ENCODE results near the gene RC3H1. TPM values are rescaled to one million over a fixed set of nuclear protein-coding genes. Genes with fewer than 3 reads are reported as not detected.

The RC3H1 gene
- total and polyA plus RNA-seq, 2 donors (not counting 1 experiment from before 2014, with no cell fraction given) = 13.6 to 17.5 TPM

DNA sequence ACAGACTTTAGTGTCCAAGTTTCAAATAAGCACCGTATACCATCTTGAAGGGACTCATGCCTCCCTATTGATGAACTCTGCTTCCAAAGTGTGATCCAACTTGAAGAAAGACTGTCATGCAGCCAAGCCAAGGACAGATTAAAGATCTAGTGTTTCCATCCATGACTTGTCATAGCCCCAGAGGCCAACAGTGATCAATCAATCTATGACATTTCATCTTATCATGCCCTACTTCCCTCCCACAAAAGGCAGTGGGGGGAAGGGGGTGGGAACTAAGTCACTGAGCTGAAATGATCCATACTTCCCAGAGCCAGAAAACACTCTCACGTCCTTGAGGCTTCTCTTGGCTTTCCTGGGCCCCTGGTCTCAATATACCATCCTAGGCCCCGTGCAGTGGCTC is 109.0 kb downstream of the RC3H1 start:
- Histone ChIP-seq H3K79me2 (ENCODE audit: control insufficient read depth, insufficient read depth, low read length) (no peaks in the 10 kb centered on the region), H3K27ac (ENCODE audit: insufficient read depth, low read length) (no peak overlapping the region), H3K4me1 (ENCODE audit: control insufficient read depth, extremely low read depth, insufficient read depth, low read length) (no peaks in the 10 kb centered on the region), H3K9ac (ENCODE audit: insufficient read depth, low read length) (no peak overlapping the region), H3K27me3 (ENCODE audit: control insufficient read depth, insufficient read depth, low read length) (no peaks in the 10 kb centered on the region), H4K20me1 (ENCODE audit: control insufficient read depth, extremely low read depth, insufficient read depth, low read length) (no peaks in the 10 kb centered on the region), H3K4me2 (ENCODE audit: extremely low read depth, insufficient read depth, low read length) (no peak overlapping the region), H3K4me3 (replicated peaks in 1 of 4; ENCODE audit: control extremely low read depth in 1 of 4, insufficient read depth in 1 of 4, low read depth in 3 of 4, low read length in 4 of 4) (no peak overlapping the region), H3K36me3 (ENCODE audit: control insufficient read depth, insufficient read depth, low read length) (no peaks in the 10 kb centered on the region), H2AFZ (ENCODE audit: low read length) (no peak overlapping the region), H3K9me3 (ENCODE audit: control insufficient read depth, insufficient read depth, low read depth, low read length) (no peaks in the 10 kb centered on the region)
- no peak for DNase-seq (ENCODE audit: low read depth in 2 of 2)
- TF ChIP-seq EZH2 (IDR thresholded peaks at IDR 0.05; ENCODE audit: low read length, missing control alignments) (no peak), CTCF (conservative IDR thresholded peaks at IDR 0.05 in 1 of 2, IDR thresholded peaks at IDR 0.05 in 1 of 2; ENCODE audit: low read depth in 1 of 2, low read length in 2 of 2) (no peak)

- Histone ChIP-seq H3K9me3 (ENCODE audit: control insufficient read depth, insufficient read depth, low read depth, low read length) (no peaks in the 10 kb centered on the region), H3K4me1 (ENCODE audit: control insufficient read depth, extremely low read depth, insufficient read depth, low read length) (no peaks in the 10 kb centered on the region), H3K4me3 (replicated peaks in 1 of 4; ENCODE audit: control extremely low read depth in 1 of 4, insufficient read depth in 1 of 4, low read depth in 3 of 4, low read length in 4 of 4) (no peak overlapping the region), H4K20me1 (ENCODE audit: control insufficient read depth, extremely low read depth, insufficient read depth, low read length) (no peaks in the 10 kb centered on the region), H3K79me2 (ENCODE audit: control insufficient read depth, insufficient read depth, low read length) (no peaks in the 10 kb centered on the region), H3K9ac (ENCODE audit: insufficient read depth, low read length) (no peak overlapping the region), H3K27ac (ENCODE audit: insufficient read depth, low read length) (no peak overlapping the region), H3K27me3 (ENCODE audit: control insufficient read depth, insufficient read depth, low read length) (no peaks in the 10 kb centered on the region), H2AFZ (ENCODE audit: low read length) (no peak overlapping the region), H3K4me2 (ENCODE audit: extremely low read depth, insufficient read depth, low read length) (no peak overlapping the region), H3K36me3 (ENCODE audit: control insufficient read depth, insufficient read depth, low read length) (no peaks in the 10 kb centered on the region)
- TF ChIP-seq CTCF (conservative IDR thresholded peaks at IDR 0.05 in 1 of 2, IDR thresholded peaks at IDR 0.05 in 1 of 2; ENCODE audit: low read depth in 1 of 2, low read length in 2 of 2) (no peak), EZH2 (IDR thresholded peaks at IDR 0.05; ENCODE audit: low read length, missing control alignments) (no peak)
- no peak for DNase-seq (ENCODE audit: low read depth in 2 of 2)
Observed at GRCh38 chr1:173903827-173904531, 118.2 kb downstream of the RC3H1 start.

DNA sequence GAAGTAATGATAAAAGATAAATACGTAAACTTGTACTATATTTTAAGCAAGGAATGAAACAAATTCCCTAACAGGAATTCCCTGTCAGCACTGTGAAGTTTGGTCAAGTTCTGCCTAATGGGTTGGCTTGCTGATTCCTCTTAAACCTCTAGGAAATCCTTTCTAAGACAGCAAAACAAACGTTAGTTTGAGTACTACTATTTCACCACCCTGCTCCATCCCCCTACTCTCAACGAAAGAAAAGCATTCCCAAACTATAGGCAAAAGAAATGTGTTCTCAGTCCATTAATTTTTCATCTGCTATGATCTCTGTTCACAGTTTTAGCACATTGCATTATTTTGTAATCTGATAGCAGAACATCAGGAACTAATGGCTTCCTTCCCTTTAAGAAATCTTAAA is 121.2 kb downstream of the RC3H1 start:
- Histone ChIP-seq H3K9me3 (ENCODE audit: control insufficient read depth, insufficient read depth, low read depth, low read length) (no peaks in the 10 kb centered on the region), H2AFZ (ENCODE audit: low read length) (no peak overlapping the region), H4K20me1 (ENCODE audit: control insufficient read depth, extremely low read depth, insufficient read depth, low read length) (no peaks in the 10 kb centered on the region), H3K9ac (ENCODE audit: insufficient read depth, low read length) (no peak overlapping the region), H3K79me2 (ENCODE audit: control insufficient read depth, insufficient read depth, low read length) (no peaks in the 10 kb centered on the region), H3K4me3 (replicated peaks in 1 of 4; ENCODE audit: control extremely low read depth in 1 of 4, insufficient read depth in 1 of 4, low read depth in 3 of 4, low read length in 4 of 4) (no peak overlapping the region), H3K27me3 (ENCODE audit: control insufficient read depth, insufficient read depth, low read length) (no peaks in the 10 kb centered on the region), H3K36me3 (ENCODE audit: control insufficient read depth, insufficient read depth, low read length) (no peaks in the 10 kb centered on the region), H3K27ac (ENCODE audit: insufficient read depth, low read length) (no peak overlapping the region), H3K4me1 (ENCODE audit: control insufficient read depth, extremely low read depth, insufficient read depth, low read length) (no peaks in the 10 kb centered on the region), H3K4me2 (ENCODE audit: extremely low read depth, insufficient read depth, low read length) (no peak overlapping the region)
- no peak for TF ChIP-seq EZH2 (IDR thresholded peaks at IDR 0.05; ENCODE audit: low read length, missing control alignments)
- no peak for DNase-seq (ENCODE audit: low read depth in 2 of 2)

All from fibroblast of lung (primary cell).